Measurements from ENCODE around the gene TSPAN17.
A peak's percentile ranks its signal among the peaks of the same experiment; 100 is the strongest.

The TSPAN17 gene

DNA sequence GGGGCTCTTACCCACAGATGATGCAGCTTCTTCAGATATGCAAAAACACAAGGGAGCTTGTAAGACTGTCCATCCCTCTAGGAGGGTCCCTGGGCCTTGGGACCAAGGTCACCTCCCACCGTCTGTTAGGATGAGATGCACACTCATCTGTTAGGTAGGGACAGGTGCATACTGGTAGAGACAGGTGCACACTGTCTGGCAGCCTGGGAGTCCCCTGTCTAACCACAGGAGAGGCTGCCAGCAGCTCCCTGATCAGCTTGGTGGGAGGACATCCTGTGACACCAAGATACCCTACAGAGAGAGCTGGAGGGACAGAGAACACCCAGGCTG lies 13.2 kb downstream of the TSPAN17 start:
- DNase-seq (ENCODE audit: low read depth in 2 of 2) = no peak

DNA sequence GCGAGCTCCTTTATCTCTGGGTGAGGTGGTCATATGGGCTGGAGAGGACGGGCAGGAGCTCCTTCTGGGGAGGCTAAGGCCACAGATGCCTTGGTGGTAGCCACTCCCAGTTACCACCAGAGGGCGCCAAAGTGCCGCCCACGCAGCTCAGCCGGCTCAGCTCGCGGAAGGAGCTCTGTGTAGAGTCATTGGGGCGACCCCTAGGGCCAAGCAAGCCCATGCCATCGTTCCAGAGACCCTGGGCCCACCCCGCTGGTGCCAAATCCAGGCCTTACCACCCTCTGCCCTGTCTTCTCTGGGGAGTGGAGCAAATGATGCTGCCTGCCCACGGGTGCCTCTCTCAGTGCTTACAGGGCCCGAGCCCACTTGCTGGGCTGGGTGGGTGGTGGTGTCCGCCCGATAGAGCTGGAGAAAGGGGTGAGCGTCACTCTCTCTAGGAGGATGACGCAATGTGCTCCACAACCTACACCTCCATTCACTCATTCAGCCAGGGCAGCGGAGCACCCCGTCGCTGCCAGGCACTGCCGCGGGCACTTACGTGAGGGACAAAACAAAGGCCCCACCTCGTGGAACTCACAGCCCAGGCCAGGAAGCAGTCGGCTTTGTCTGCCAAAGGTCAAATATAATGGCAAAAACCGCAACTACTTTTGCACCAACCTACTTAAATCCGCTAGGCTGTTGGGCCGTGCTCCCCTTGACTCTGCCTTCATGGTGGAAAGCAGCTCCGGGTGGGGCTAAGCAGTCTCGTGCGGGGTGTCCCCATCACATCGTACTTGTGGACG lies 13.8 kb downstream of the TSPAN17 start:
- DNase-seq (ENCODE audit: low read depth in 2 of 2) = peak; percentile 58 to 75

DNA sequence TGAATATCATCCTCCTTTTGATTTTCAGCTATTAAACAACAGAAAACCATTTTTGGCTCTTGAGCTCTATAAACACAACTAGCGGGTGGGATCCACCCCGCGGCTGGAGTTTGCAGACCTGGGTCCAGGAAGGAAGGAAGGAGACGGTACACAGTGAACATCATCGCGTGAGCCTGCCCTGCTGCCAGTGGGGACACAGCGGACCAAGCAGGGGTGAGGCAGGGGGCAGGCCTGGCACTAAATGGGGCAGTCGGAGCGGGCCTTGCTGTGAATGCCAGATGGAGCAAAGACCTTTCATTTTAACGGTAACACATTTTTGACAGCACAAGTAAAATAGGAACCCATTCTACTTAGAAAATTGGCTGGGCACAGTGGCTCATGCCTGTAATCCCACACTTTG lies 14.4 kb downstream of the TSPAN17 start:
- no peak for DNase-seq (ENCODE audit: low read depth in 2 of 2)

DNA sequence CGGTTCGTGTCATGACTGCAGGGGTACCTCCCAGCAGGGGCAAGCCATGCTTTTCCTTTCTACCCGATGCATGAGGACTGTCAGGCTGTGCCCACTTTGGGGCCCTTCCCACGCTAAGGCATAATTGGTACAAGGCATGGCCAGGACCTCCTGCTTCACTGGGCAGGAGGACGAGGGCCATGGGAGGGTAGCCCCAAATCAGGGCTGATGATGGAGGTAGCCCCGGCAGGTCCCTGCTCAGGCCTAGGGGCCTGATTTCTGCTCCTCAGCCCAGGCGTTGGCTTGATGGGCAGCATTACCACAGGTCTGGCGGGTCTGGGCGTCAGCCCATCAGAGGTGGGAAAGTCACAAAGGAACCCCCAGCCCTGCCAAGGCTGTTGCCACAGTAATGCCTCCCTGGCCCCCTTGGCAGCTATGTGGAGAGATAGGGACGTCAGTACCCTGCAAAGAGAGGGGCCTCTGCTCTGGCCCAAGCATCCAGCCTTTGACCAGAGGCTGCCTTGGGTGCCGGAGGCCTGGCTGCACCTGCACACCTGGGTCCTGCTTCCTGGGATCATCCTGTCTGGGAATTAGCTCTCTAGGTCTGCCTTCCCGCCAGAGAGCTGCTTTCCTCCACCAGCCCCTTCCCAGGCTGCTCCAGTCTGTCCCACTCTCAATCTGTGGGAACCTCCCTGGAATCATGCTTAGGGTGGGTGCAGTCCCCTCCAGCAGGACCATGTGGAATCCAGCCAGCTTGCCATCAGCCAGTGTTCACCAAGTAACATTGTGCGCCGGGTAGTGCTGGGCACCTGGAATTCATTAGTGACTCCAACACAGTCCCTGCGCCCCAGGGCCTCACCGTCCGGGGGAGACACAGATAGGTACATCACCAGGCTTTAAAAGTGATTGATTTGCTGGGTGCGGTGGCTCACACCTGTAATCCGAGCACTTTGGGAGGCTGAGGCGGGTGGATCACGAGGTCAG lies 15.4 kb downstream of the TSPAN17 start:
- no peak for DNase-seq (ENCODE audit: low read depth in 2 of 2)

DNA sequence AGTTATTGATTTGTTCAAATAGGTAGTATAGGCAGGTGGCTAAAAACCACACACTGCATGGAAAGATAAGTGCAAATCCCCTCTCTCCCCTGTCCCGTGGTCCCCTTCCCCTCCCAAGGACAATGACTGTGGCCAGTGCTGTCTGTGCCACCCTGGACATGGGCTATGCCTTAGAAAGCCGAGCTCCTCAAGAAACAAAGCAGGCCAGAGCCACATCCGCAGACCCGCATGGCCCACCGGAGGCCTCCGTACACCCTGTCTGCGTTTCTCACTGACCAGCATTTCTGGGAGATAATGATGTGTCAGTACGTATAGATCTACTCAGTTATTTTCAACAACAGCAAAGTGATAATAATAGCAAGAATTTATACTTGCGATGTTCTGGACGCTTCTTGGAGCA lies 16.3 kb downstream of the TSPAN17 start:
- DNase-seq (ENCODE audit: low read depth in 2 of 2) = no peak

DNA sequence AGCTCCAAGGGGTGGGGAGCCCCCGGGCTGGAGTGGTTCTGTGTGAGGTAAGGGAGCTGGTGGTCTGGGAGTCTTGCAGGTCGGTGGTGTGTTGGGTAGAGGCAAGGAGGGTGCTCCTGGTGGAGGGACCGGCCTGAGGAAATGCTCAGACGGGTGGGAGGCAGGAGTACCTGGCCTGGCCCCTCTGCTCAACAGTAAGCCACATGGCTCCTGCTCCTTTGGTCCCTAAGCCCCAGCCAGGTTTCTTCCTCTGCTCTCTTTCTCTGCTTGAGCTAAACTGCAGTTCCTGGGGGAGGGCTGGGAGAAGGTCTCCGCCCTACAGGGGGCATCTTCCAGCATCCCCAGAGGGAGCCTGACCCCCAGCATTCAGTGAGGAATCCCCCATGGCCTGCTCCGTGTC lies 17.2 kb downstream of the TSPAN17 start:
- no peak for DNase-seq (ENCODE audit: low read depth in 2 of 2)

DNA sequence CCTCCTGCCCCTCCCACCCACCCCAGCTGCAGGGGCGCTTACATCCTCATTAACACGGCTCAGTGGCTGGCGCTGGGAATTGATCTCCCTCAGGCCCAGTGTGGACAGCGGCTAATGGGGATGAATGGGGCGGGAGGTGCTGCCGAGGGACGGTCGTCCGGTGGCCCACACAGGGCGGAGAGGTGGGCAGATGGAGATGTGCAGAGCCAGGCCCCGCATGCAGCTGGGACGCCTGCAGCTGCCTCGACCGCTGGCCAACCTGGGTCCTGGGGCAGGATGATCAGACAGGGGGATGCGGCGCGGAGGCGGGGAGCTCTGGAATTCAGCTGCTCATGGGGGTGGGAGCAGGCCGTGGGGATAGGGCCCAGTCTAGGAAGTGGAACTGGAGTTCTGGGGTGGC lies 17.6 kb downstream of the TSPAN17 start:
- no peak for DNase-seq (ENCODE audit: low read depth in 2 of 2)

DNA sequence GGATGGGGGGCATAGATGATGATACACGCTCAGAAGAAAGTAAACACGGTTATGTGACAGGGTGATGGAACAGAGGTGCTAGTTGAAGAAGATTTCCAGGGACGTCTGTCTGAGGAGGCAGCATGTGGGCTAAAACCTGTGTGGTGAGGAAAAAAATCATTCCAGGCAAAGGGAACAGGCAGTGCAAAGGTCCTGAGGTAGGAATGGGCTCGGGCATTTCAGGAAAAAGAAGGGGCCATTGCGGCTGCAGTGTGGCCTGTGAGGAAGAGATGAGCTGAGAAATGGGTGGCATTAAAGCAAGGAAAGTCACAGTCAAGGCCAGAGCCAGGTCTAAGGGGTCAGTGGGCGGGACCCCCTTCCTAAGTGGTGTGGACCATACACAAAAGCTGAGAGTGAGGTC lies 18.2 kb downstream of the TSPAN17 start:
- no peak for DNase-seq (ENCODE audit: low read depth in 2 of 2)

DNA sequence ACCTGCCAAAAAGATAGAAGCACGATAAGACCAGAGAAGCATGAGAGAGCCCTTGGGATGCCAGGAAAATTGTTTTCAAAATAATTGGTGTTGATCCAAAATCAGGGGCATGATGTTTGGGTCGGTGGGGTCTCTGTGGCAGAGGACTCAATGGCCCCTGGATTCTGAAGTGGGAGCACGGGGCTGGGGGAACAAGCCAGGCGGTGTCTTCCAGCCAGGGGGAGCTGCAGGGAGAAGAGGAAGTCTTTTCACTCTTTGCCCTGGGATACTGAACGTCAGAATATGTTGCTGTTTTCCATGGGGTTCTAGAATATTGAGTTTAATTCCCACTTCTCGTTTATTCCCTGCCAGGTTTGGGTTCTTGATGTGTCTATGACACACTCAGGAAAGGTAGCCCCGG lies 20.4 kb downstream of the TSPAN17 start:
- no peak for DNase-seq (ENCODE audit: low read depth in 2 of 2)

DNA sequence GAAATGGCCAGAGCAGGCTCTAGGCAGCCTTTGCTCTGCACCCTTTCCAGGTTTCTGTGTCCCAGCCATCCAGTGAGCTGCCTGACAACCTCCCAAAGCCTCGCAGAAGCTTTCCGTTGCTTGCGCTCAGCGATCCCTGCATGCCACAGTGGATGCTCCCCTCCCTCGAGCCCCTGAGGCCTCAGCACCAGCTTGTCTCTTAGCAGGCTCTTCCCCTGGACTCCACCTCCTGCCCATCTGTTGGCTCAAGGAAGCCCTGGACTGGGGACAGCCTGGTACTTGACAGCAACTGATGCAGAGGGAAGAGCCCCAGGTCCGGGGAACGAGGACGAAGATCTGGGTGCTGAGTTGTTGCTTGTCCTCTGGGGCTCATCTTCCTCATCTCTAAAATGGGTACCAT lies 23.2 kb downstream of the TSPAN17 start:
- no peak for DNase-seq (ENCODE audit: low read depth in 2 of 2)

DNA sequence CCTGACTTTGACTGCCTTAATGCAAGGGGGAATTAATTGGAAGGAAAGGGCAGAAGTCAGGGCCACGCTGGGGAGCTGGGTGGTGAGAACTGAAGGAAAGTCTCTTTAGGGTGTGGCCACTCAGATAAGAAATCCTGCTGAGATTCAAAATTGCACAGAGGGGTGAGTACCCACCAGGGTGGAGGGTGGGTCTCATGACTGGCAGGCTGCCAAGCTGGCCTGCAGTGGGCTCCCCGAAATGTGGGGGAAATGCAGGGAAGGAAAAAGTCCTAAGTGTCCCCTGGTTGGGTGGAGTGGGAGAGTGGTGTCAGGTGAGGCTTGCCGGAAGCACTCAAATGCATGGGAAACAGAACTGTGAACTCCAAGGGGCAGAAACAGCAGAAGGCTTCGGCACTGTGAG lies 24.1 kb downstream of the TSPAN17 start:
- DNase-seq (ENCODE audit: low read depth in 2 of 2) = no peak

DNA sequence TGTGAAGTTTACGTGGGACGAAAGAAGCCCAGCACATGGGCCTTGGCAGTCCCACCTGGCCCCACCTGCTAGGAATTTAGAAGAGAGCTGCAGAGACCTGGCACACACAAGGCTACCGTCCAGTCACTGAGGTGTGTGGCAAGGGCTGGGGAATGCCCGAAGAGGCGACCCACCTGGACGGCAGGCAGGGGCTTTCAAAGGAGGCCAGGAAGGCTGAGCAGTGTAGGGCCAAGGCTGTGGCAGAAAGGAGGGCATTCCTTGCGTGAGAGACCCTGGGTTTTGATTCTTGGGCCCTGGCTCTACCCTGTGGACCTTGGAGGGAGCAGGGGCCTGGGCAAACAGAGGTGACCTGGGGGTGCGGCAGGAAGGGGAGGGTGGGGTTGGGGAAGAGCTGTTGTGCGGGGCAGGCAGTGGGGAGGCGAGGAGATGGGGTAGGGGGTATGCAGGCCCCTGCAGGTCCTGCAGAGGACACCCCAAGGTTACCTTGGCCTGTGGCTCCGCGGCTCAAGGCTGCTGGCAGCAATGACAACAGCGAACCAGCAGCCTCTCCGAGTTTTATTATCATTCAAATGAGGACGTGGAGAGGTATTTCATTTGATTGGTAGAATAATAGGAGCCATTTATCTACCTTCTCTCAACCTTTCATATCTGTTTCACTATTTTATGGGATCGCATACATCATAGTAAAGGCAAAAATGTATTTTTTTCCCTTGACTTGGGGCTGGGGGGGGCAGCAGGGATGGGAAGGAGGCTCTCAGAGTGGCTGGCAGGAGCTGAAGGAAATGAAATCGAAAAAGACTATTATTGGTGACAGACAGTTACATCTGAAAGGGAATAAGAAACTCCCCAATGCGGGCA lies 24.8 kb downstream of the TSPAN17 start:
- DNase-seq (ENCODE audit: low read depth in 2 of 2) = no peak

DNA sequence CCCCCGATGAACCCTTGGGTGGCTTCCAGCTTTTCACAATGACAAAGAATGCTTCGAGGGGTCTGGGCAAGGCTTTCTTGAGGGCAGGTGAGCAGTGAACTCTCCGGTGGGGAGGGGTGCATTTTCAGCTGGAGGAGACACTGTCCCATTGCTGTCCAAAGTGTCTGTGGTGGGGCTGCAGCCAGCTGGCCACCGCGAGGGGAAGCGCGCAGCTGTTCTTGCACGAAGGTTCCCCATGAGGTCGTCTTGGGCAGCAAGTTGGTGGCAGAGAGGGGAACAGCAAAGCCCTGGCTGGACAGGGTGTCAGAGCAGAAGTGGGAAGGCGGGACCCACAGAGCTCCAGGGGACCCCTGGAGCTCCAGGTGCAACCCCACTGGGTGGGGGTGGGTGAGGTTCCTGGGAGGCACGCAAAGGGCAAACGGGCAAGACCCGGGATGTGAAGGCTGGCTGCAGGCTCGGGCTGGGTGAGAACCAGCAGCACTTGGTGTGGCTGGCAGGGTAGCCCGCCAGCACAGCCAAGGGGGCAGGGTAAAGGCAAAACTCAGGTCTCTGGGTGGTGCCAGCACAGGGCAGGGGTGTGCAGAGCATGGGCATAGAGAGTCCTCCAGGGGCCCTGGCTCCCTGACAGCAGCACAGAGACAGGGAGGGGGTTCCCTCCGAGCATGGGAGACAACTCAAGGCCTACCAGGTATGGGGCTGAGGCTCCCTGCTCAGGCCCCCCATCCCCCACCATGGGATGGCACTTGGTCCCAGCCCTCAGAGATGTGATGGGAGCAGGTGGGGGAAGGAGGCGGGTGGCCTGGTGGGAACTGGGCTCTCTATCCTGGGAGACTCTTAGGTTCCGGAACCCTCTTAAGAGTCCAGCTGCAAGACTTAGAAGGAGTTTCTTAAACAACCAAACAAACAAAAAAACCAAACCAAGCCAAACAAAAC lies 26.6 kb downstream of the TSPAN17 start:
- DNase-seq (ENCODE audit: low read depth in 2 of 2) = no peak

DNA sequence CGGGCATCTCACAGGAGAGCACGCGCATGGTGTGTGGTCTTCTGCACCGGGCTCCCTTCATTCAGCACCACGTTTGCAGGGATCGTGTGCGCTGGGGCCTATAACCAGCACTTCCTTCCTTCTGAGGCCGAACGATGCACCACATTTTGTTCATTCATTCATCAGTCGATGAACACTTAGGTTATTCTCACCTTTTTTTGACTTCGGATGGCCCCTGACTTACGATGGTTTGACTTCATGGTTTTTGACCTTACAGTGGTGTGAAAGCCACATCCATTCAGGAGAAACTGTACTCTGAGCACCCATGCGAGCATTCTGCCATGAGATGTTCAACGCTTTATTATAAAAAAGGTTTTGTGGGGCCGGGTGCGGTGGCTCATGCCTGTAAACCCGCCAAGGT lies 27.5 kb downstream of the TSPAN17 start:
- DNase-seq (ENCODE audit: low read depth in 2 of 2) = no peak

DNA sequence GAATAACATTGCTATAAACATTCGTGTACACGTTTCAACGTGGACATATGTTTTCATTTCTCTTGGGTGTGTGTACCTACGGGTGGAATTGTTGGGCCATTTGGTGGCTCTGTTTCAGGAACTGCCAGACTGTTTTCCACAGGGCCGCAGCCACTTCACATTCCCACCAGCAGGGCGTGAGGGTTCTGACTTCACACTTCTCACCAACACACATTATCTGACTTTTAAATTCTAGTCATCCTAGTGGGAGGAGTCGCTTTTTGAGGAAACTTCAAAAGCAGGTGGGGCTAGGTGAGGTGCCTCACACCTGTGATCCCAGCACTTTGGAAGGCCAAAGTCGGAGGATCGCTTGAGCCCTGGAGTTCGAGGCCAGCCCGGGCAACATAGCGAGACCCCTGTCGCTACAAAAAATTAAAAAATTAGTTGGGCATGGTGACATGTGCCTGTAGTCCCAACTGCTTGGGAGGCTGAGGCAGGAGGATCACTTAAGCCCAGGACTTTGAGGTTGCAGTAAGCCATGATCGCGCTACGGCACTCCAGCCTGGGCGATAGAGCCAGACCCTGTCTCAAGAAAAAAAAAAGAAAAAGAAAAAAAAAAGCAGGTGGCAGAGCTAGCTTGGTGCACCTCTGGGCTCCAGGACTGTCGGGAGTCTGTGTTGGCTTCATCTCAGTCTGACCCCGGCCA lies 28.5 kb downstream of the TSPAN17 start:
- DNase-seq (ENCODE audit: low read depth in 2 of 2) = no peak

DNA sequence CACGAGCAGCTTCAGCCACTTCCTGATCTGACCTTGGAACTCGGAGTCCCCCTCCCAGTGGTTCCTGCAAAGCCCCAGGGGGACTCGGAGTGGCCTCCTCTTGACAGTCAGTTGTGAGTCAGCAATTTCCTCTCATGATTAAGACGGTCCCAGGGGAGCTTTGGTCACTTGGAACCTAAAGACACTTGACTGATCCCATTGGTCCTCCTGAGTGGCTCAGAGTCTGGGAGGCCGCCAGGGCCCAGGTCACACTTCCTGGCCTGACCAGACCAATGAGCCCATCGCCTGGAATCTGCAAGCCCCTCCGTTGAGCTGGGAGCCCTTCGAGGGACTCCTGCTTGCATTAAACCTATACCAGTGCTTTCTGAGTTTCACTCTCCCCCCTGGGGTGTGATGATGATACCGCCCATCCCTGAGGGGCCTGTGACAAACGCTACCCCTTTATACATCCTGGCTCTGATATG lies 29.1 kb downstream of the TSPAN17 start:
- DNase-seq (ENCODE audit: low read depth in 2 of 2) = no peak

DNA sequence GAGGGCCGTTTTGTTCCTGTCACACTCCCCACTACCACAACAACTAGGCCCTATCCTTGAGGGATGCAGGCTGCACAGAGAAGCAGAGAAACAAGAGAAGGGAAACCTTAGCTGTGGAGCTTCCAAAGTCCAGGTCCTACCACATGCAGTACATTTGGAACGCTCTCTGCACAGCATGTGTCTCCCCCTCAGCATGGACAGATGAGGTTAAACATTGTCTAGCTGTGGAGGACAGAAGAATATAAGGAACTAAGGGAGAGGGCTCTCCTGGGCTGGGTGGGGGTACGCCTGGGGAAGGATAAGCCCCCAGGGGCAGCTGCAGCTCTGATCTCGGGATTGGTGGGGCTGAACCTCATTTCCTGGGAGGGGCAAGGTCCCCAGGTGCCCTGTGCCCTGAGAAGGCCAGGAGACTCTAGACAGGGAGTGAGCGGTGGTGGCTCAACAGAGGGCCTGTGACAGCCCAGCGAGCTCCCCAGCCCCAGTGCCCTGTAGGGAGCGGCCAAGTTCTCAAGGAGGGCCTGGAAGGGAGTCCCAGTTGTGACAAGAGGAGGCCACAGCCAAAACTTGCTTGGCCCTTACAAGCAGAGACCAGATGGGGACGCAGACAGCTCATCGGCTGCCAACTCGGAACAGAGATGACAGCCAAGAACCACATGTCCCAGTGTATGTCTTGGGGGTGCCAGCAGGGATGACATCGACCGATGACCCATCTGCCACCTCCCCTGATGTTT lies 30.1 kb downstream of the TSPAN17 start:
- no peak for DNase-seq (ENCODE audit: low read depth in 2 of 2)

DNA sequence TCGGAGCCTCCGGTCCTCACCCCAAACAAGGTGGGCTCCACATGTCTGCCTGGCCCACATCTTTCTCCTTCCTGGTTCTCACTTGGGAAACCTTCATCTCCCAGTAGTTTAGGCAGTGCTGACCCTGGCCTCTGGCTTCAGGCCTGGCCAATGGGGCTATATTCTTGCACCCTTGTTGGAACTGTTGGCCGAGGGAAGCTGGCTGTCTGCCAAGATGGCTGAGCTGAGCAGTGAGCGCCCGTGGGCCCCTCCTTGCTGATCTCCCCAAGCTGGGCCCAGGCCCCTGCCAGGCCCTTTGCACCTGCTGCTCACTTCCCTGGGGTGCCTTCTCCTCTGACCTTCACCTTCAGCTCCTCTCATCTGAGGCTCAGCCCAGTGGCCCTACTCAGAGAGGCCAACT lies 31.3 kb downstream of the TSPAN17 start:
- no peak for DNase-seq (ENCODE audit: low read depth in 2 of 2)

DNA sequence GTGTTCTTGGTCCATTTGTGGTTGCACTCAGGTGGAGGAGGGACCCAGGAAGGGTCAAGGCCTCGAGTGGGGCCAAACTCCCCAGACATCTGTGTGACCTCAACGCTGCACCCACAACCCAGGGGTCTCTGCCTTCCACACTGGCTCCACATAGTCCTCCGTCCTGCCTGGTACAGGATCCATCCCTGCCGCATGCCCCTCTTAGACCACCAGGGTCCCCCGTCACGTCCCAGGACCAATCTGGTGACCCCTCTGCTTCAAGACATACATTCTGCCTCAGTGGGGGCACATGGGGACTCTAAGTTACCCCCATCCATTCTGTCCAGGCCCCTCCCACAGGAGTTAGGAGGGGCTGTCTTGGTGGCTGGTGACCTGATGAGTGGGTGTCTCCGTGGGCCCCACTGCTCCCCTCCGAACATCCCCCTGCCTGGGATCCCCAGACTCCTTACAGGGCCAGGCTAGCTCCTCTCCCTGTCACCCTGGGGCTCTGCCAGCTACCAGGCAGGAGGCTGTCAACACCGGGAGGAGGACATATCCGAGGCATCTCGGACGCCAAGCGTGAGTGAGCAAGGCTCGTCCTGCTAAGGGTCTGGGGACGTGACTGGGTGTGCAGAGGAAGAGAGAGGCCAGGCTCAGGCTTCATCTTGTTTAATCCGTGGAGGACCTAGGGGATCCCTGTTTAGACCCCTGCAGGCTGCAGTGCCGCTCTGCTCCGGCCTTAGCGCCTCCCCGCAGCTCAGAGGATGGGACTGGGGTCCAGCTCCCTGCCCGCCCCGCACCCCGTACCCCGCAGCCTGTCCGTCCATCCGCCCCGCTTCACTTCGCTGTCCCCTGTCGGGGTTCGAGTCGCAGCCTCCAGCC lies 32.3 kb downstream of the TSPAN17 start:
- DNase-seq (ENCODE audit: low read depth in 2 of 2) = no peak

Measured in stimulated activated CD4-positive, alpha-beta T cell treated with anti-CD3 and anti-CD28 coated beads, Interleukin-15, amount 100 ng/mL, for 48 hours (primary cell).